Activated CD8-positive, alpha-beta T cell treated with anti-CD3 and anti-CD28 coated beads, Interleukin-2, amount 10 ng/mL, durations not matched to agents 7 days and 5 days (primary cell): Measurements from ENCODE around the gene UGT1A3. TPM values are rescaled to one million over a fixed set of nuclear protein-coding genes. Genes with fewer than 3 reads are reported as not detected.

Source experiments
- ATAC-seq: fragments of 150-1000 bp; cut with Tn5 transposase; one replicate; pipeline ENCODE4 v1.10.0; 2021; ENCODE audit warnings: moderate library complexity
- CTCF ChIA-PET: fragments of 350-600 bp; sonication (Branson Sonifier 250); formaldehyde crosslinking; loops from one replicate; lab custom pipeline; 2021; ENCODE audit warnings: antibody characterized with exemption; lab: Charles Lee
- POLR2A ChIA-PET: fragments of 350-600 bp; sonication (Branson Sonifier 250); formaldehyde crosslinking; loops from one replicate; lab custom pipeline; 2021; ENCODE audit warnings: antibody characterized with exemption; lab: Charles Lee
- DNase-seq: peaks from one replicate; pipeline ENCODE4 v3.0.0-alpha.2; 2020
- H3K27ac Mint-ChIP-seq: one replicate; pipeline ENCODE4 v1.8.0; 2021; ENCODE audit warnings: mild to moderate bottlenecking, mixed read lengths
- H3K27me3 Mint-ChIP-seq: one replicate; pipeline ENCODE4 v1.8.0; 2021; ENCODE audit warnings: low read depth, mixed read lengths
- H3K36me3 Mint-ChIP-seq: one replicate; pipeline ENCODE4 v1.8.0; 2021; ENCODE audit warnings: low read depth, mixed read lengths
- H3K4me1 Mint-ChIP-seq: one replicate; pipeline ENCODE4 v1.8.0; 2021; ENCODE audit warnings: low read depth, mixed read lengths
- H3K4me3 Mint-ChIP-seq: one replicate; pipeline ENCODE4 v1.8.0; 2021; ENCODE audit warnings: mild to moderate bottlenecking, mixed read lengths
- H3K9me3 Mint-ChIP-seq: one replicate; pipeline ENCODE4 v1.8.0; 2022; ENCODE audit warnings: mixed read lengths; ENCODE audit not compliant: insufficient read depth
- total RNA-seq, 2 experiments: library from RNA; stranded (reverse); gene quantifications; one replicate each; pipeline ENCODE4 v1.2.3, GENCODE V29; 2021

UGT1A3 gene
- total RNA-seq, 2 experiments from 2014 or later = not detected

DNA sequence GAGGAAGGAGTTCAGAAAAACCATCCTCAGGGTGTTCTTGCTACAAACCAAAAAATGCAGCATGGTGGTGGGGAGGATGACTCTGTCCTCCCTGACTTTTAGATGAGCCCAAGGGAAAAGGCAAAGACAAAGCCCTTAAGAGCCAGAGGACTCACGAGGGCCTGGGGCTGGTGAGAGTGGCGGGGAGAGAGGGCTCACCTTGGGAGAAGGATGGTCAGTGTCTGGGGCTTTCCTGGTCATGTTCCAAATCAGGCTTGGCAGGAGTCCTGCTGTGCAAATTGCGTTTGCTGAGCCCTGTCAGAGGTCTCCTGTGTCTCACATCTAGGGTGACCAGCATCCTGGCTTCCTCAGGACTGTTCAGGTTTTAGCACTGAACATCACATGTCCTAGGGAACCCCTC, 35.9 kb downstream of the UGT1A3 start:
- no peak overlapping the region for H3K4me3 Mint-ChIP-seq
- ChIA-PET POLR2A (no interaction called here), CTCF (no interaction called here)
- H3K27me3 Mint-ChIP-seq = peaks cover 21% of the 10 kb centered on the region
- ATAC-seq (no peak), DNase-seq (no peak)
- H3K4me1 Mint-ChIP-seq = no peaks in the 10 kb centered on the region
- no peak overlapping the region for H3K27ac Mint-ChIP-seq
- H3K36me3 Mint-ChIP-seq = no peaks in the 10 kb centered on the region
- no peaks in the 10 kb centered on the region for H3K9me3 Mint-ChIP-seq

DNA sequence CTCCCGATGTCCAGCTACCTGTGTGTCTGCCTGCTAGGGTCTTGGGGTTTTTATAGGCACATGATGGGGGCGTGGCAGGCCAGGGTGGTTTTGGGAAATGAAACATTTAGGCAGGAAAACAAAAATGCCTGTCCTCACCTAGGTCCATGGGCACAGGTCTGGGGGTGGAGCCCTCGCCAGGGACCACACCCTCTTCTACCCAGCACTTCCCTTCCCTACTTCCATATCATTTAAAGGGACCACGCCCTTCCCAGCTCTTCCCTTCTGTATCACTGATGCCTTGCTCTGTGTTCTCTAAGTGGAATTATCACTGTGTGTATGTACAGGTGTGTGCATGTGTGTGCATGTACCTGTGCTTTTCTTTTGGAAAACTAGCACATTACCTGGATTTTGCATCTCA, 37.6 kb downstream of the UGT1A3 start:
- Mint-ChIP-seq H3K9me3 (no peaks in the 10 kb centered on the region), H3K27ac (no peak overlapping the region), H3K4me3 (no peak overlapping the region), H3K27me3 (peaks cover 21% of the 10 kb centered on the region), H3K4me1 (no peaks in the 10 kb centered on the region), H3K36me3 (no peaks in the 10 kb centered on the region)
- DNase-seq (no peak), ATAC-seq (no peak)
- ChIA-PET POLR2A (no interaction called here), CTCF (no interaction called here)

DNA sequence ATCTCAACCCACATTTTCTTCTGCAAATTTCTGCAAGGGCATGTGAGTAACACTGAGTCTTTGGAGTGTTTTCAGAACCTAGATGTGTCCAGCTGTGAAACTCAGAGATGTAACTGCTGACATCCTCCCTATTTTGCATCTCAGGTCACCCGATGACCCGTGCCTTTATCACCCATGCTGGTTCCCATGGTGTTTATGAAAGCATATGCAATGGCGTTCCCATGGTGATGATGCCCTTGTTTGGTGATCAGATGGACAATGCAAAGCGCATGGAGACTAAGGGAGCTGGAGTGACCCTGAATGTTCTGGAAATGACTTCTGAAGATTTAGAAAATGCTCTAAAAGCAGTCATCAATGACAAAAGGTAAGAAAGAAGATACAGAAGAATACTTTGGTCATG, 39.2 kb downstream of the UGT1A3 start:
- Mint-ChIP-seq H3K36me3 (no peaks in the 10 kb centered on the region), H3K9me3 (no peaks in the 10 kb centered on the region), H3K27ac (no peak overlapping the region), H3K4me3 (no peak overlapping the region), H3K27me3 (peaks cover 19% of the 10 kb centered on the region), H3K4me1 (no peaks in the 10 kb centered on the region)
- ChIA-PET POLR2A (no interaction called here), CTCF (no interaction called here)
- no peak for ATAC-seq
- no peak for DNase-seq

DNA sequence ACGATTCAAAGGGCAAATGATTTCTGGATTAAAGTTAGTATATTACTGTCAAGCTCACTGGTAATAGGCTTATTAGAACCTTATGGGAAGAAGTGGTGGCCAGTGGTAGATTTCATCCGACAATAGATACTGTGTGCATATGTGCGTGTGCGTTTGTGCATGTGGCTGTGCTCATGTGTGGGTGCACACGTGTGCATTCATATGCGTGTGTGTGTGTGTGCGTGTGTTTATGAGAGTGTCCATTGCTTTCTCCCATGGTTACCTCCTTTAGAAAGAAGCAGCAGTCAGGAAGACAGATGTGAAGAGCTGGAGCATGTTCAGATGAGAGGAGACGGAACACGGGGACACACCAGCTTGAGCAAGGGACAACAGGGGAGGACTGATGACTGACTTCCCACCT, 40.4 kb downstream of the UGT1A3 start:
- CTCF ChIA-PET = no interaction called here
- POLR2A ChIA-PET = no interaction called here
- no peak for ATAC-seq
- Mint-ChIP-seq H3K27me3 (peaks cover 9% of the 10 kb centered on the region), H3K9me3 (no peaks in the 10 kb centered on the region), H3K4me3 (no peak overlapping the region), H3K36me3 (no peaks in the 10 kb centered on the region), H3K4me1 (no peaks in the 10 kb centered on the region), H3K27ac (no peak overlapping the region)
- DNase-seq = no peak

DNA sequence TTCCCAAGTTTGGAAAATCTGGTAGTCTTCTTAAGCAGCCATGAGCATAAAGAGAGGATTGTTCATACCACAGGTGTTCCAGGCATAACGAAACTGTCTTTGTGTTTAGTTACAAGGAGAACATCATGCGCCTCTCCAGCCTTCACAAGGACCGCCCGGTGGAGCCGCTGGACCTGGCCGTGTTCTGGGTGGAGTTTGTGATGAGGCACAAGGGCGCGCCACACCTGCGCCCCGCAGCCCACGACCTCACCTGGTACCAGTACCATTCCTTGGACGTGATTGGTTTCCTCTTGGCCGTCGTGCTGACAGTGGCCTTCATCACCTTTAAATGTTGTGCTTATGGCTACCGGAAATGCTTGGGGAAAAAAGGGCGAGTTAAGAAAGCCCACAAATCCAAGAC, 43.3 kb downstream of the UGT1A3 start:
- DNase-seq (no peak), ATAC-seq (no peak)
- Mint-ChIP-seq H3K27me3 (peaks cover 6% of the 10 kb centered on the region), H3K4me1 (no peaks in the 10 kb centered on the region), H3K36me3 (no peaks in the 10 kb centered on the region), H3K9me3 (no peaks in the 10 kb centered on the region), H3K4me3 (no peak overlapping the region), H3K27ac (no peak overlapping the region)
- POLR2A ChIA-PET = no interaction called here
- CTCF ChIA-PET = no interaction called here

DNA sequence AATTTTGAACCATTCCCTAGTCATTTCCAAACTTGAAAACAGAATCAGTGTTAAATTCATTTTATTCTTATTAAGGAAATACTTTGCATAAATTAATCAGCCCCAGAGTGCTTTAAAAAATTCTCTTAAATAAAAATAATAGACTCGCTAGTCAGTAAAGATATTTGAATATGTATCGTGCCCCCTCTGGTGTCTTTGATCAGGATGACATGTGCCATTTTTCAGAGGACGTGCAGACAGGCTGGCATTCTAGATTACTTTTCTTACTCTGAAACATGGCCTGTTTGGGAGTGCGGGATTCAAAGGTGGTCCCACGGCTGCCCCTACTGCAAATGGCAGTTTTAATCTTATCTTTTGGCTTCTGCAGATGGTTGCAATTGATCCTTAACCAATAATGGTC, 43.7 kb downstream of the UGT1A3 start:
- POLR2A ChIA-PET = no interaction called here

DNA sequence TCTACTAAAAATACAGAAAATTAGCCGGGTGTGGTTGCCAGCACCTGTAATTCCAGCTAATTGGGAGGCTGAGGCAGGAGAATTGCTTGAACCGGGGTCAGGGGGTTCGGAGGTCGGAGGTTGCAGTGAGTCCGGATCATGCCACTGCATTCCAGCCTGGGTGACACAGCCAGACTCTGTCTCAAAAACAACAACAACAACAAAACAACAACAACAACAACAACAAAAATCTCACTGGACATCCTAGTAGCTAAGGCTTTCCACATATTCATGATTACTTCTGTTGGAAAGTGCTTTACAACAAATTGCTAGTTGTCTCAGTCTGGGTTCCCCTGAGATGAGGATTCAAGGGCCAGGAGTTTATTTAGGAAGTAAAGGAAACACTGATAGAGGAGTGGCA, 45.0 kb downstream of the UGT1A3 start:
- no peaks in the 10 kb centered on the region for H3K36me3 Mint-ChIP-seq
- CTCF ChIA-PET = no interaction called here
- POLR2A ChIA-PET = no interaction called here
- H3K27me3 Mint-ChIP-seq = peaks cover under 1% of the 10 kb centered on the region
- ATAC-seq = no peak
- DNase-seq = no peak
- H3K4me3 Mint-ChIP-seq = no peak overlapping the region
- H3K27ac Mint-ChIP-seq = no peak overlapping the region
- no peaks in the 10 kb centered on the region for H3K9me3 Mint-ChIP-seq
- no peaks in the 10 kb centered on the region for H3K4me1 Mint-ChIP-seq

More for the DNA sequence above, 43.7 kb downstream of the UGT1A3 start:
- Mint-ChIP-seq H3K9me3 (no peaks in the 10 kb centered on the region), H3K27me3 (peaks cover 4% of the 10 kb centered on the region), H3K4me1 (no peaks in the 10 kb centered on the region), H3K4me3 (no peak overlapping the region), H3K36me3 (no peaks in the 10 kb centered on the region), H3K27ac (no peak overlapping the region)
- ATAC-seq (no peak), DNase-seq (no peak)
- CTCF ChIA-PET = no interaction called here

DNA sequence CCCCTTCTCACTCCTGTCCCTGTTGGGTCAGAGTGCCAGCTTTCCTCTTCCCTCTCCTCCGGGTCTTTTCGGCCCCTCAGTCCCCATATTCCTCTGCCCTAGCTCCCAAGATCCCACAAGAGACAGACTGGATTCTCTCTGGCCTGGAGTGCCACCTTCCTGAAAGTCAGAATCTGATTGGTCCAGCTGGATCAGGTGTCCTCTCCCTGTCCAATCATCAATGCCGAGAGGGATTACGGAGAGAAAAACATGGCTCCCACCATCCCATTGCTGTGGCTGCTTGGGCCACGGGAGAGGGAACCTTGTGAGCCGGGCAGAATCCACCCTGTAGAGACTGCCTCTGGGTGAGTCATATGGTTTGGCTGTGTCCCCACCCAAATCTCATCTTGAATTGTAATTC, 46.6 kb downstream of the UGT1A3 start:
- no peak for ATAC-seq
- ChIA-PET CTCF (no interaction called here), POLR2A (no interaction called here)
- H3K27me3 Mint-ChIP-seq = peaks cover 2% of the 10 kb centered on the region
- H3K4me1 Mint-ChIP-seq = no peaks in the 10 kb centered on the region
- no peak overlapping the region for H3K4me3 Mint-ChIP-seq
- no peaks in the 10 kb centered on the region for H3K9me3 Mint-ChIP-seq
- H3K36me3 Mint-ChIP-seq = no peaks in the 10 kb centered on the region
- H3K27ac Mint-ChIP-seq = no peak overlapping the region
- DNase-seq = no peak

DNA sequence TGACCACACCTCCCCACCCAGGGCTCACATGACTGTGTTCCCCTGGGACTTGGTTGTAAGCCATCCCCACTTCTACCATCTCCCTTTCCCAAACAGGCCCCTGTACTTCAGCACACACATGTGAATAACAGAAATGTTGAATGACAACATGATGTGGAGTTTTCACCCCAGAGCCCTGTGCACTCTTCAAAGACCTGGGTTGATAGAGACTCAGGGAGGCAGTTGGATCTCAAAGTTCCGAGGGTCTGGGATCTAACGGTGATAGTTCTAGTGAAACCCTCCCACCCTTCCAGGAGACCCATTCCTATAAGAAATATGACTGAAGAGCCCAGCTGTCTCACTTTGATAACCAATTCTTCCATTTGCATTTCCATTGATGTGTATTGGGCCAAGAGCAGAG, 49.2 kb downstream of the UGT1A3 start, which contains the start of gene MROH2A:
TSS of gene MROH2A (plus strand) at position 301 of the 400 bp plus-strand sequence. CDS start 1,029 bp downstream, outside the sequence.
- ATAC-seq (no peak), DNase-seq (no peak)
- no peak within 1 kb of the TSS for H3K27ac Mint-ChIP-seq
- H3K4me3 Mint-ChIP-seq = no peak within 1 kb of the TSS
- ChIA-PET POLR2A (interaction anchor here (0.7 kb wide), 1 partner anchor 63 kb away, joined by 3 read pairs; no protein-coding TSS in a partner anchor), CTCF (no interaction called here)
- H3K27me3 Mint-ChIP-seq = peaks cover 17% of the 10 kb centered on the region
- no peaks in the 10 kb centered on the region for H3K4me1 Mint-ChIP-seq
- H3K9me3 Mint-ChIP-seq = no peaks in the 10 kb centered on the region
- no peaks in the 10 kb centered on the region for H3K36me3 Mint-ChIP-seq

DNA sequence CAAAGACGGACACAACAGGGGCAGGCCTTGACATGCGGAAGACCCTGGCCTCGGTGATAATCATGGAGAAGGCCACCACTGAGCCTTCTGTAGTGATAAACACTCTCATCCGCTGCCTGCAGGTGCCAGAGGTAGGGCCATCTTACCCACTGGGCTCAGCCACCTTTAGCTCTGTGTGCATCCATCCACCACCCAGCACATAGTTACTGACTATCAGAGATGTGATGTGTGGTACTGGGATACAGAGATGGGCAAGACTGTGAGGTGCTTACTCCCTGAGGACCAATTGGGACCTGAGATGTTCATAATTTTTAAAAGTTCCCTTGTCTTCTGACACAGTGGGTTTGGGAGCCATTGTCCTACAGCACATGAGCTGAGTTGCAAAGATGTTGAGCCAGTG, 50.9 kb downstream of the UGT1A3 start:
- no peaks in the 10 kb centered on the region for H3K9me3 Mint-ChIP-seq
- H3K27me3 Mint-ChIP-seq = peaks cover 19% of the 10 kb centered on the region
- H3K4me1 Mint-ChIP-seq = no peaks in the 10 kb centered on the region
- no peak overlapping the region for H3K4me3 Mint-ChIP-seq
- DNase-seq = no peak
- no peak for ATAC-seq
- no peak overlapping the region for H3K27ac Mint-ChIP-seq
- no peaks in the 10 kb centered on the region for H3K36me3 Mint-ChIP-seq
- CTCF ChIA-PET = no interaction called here
- POLR2A ChIA-PET = no interaction called here

DNA sequence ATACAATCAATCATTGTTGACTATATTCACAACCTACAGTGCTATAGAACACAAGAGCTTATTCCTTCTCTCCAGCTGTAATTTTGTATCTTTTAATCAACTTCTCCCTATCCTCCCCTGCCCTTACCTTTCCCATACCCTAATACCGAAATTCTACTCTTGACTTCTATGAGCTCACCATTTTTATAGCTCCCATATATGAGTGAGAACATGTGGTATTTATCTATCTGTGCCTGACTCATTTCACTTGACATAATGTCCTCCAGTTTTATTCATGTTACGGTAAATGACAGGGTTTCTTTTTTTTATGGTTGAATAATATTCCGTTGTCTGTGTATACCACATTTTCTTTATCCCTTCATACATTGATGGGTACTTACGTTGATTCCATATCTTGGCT, 51.9 kb downstream of the UGT1A3 start:
- Mint-ChIP-seq H3K4me3 (no peak overlapping the region), H3K9me3 (no peaks in the 10 kb centered on the region), H3K27ac (no peak overlapping the region), H3K4me1 (no peaks in the 10 kb centered on the region), H3K27me3 (peaks cover 19% of the 10 kb centered on the region), H3K36me3 (no peaks in the 10 kb centered on the region)
- ChIA-PET POLR2A (no interaction called here), CTCF (no interaction called here)
- no peak for ATAC-seq
- no peak for DNase-seq

DNA sequence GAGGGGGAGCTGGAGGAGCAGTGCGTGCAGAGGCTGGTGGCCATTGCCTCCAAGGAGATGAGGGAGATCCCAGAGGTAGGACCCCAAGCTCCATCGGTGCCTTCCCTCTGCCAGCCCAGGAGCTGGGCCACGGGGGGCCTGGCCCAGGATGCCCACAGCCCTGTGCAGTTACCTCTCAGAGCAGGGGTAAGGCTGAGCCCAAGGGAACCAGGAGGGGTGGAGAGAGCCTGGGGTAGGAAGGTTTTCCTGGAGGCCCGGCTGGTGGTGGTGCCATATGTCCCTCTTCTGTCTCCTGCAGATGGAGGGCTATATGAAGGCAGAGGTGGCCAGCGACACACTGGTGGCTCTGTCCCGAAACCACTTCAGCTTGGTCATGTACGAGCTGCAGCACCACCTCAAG, 60.7 kb downstream of the UGT1A3 start:
- CTCF ChIA-PET = no interaction called here
- no peaks in the 10 kb centered on the region for H3K4me1 Mint-ChIP-seq
- no peaks in the 10 kb centered on the region for H3K36me3 Mint-ChIP-seq
- H3K4me3 Mint-ChIP-seq = no peak overlapping the region
- H3K27ac Mint-ChIP-seq = no peak overlapping the region
- DNase-seq (no peak), ATAC-seq (no peak)
- H3K27me3 Mint-ChIP-seq = no peaks in the 10 kb centered on the region
- no peaks in the 10 kb centered on the region for H3K9me3 Mint-ChIP-seq
- POLR2A ChIA-PET = no interaction called here

DNA sequence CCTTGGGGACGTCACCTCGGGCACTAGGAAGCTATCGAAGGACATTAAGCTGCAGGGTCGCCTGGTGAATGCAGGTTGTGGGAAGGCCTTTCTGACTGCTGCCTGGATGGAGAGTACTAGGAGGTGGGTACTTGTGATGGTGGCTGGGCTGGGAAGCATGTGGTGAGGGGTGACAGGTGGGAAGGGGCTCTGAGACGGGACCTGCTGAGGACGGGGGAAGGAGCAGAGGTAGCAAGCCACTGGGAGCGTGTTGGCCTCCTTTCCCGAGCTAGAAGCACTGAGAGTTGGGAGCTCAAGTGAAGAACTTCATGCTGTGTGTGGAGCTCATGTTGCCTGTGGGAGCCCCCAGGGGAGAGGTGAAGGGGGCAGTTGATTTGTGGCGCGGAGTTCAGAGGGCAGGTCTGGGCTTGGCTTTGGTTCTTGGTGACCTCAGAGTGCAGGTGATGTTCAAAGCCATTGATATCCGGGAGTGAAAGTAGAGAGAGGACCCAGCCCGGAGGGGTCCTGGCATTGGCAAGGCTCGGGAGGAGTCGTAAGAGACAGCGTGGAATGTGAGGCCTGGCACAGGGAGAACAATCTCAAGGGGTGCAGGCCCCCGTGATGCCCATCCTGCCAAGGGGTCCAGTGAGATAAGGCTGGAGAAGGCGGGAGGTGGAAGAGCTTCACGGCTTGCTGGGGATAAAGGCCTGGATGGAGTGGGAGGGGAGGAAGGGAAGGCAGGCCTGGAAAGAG, 62.5 kb downstream of the UGT1A3 start:
- CTCF ChIA-PET = interaction anchor here (0.7 kb wide), 1 partner anchor 227 kb away, joined by 3 read pairs; no protein-coding TSS in a partner anchor
- H3K4me3 Mint-ChIP-seq = no peak overlapping the region

More for the DNA sequence above, 62.5 kb downstream of the UGT1A3 start:
- POLR2A ChIA-PET = no interaction called here
- H3K36me3 Mint-ChIP-seq = no peaks in the 10 kb centered on the region
- DNase-seq = peak; percentile 4
- H3K9me3 Mint-ChIP-seq = no peaks in the 10 kb centered on the region
- no peak for ATAC-seq
- H3K27ac Mint-ChIP-seq = no peak overlapping the region
- H3K4me1 Mint-ChIP-seq = no peaks in the 10 kb centered on the region
- H3K27me3 Mint-ChIP-seq = no peaks in the 10 kb centered on the region
